Measurements from ENCODE around the gene SLX9.

SLX9 gene

DNA sequence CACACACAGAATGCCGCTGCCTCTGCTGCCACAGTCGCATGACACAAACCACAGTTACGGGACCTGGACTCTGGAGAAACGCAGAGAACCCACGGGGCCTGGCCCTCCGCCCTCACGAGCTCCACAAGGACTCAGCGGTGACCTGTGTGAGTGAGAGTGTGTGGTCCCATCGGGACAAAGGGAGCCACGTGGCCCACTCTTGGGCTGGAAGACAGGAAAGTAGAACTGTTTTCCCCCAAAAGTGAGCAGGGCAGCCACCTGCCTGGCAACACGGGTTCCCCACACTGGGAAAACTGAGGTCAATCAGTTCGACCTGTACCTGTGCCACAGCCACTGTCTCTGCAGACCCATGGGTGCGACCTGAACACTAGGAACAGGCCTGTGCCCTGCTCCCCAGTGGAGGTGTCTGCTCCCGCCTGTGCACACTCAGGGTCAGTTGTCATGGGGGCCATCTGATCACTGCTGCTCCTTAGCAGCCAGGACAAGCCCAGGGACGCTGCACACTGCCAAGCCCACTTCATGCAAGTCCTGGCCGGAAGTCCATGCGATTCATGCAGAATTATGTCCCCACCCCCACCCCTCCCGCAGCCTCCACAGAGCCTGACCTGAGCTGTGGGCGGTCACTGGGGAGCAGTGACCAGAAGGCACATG is 80.2 kb downstream of the SLX9 start:
- Histone ChIP-seq H3K4me2 (ENCODE audit: low read length) (no peak overlapping the region), H4K20me1 (ENCODE audit: control insufficient read depth, insufficient read depth, low read depth, low read length) (no peaks in the 10 kb centered on the region), H3K36me3 (ENCODE audit: control insufficient read depth, low read length) (no peaks in the 10 kb centered on the region), H3K9me3 (ENCODE audit: control insufficient read depth, insufficient read depth, low read length) (no peaks in the 10 kb centered on the region), H3K79me2 (ENCODE audit: control insufficient read depth, low read length) (no peaks in the 10 kb centered on the region), H3K4me1 (ENCODE audit: control insufficient read depth, low read length) (no peaks in the 10 kb centered on the region), H3K27ac (ENCODE audit: low read depth, low read length) (no peak overlapping the region), H3K9me2 (replicated peaks; ENCODE audit: control insufficient read depth, low read length) (no peaks in the 10 kb centered on the region), H3F3A (ENCODE audit: control insufficient read depth, insufficient read depth) (no peaks in the 10 kb centered on the region), H3K4me3 (ENCODE audit: low read length) (no peak overlapping the region), H3K27me3 (ENCODE audit: control insufficient read depth, low read length) (no peaks in the 10 kb centered on the region)
- TF ChIP-seq EZH2phosphoT487 (IDR thresholded peaks at IDR 0.05; ENCODE audit: borderline replicate concordance, low read length), result no peak

DNA sequence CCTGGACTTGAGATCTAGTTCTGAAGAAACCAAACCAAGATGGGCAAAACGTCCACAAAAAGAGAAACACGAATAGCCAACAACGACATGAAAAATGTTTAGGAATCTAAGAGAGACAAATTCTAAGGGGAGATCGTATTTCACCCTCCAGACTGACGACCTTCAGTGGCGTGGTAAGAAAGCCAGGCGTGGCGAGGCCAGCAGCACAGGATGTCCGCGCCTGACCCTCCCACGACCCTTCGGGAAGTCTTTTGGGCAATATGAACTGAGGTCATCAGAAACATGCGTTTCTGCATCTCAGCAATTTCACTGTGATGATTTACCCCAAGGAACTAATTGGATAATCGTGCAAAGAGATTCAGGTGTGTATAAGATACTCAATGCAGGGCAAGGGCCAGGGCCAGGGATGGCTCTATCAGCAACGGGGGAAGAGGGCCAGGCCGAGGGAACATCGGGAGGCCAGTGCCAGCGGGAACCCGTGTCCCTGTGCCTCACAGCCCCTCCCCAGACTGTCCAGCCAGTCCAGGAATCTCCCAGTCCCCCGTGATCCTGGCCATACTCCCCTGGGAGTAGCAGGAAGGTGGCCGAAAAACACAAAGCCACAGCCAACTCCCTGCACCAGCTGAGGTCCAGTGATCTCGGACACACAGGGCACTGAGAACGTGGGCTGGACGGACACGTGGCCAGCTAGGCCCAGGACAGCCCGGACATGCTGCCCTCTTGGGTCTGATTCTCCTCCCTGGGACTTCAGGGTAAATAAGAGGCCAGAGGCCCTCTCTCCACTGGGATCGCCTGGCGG is 81.0 kb downstream of the SLX9 start:
- no peaks in the 10 kb centered on the region for H3K27me3 ChIP-seq (ENCODE audit: control insufficient read depth, low read length)
- H4K20me1 ChIP-seq (ENCODE audit: control insufficient read depth, insufficient read depth, low read depth, low read length), result no peaks in the 10 kb centered on the region
- H3K9me2 ChIP-seq (replicated peaks; ENCODE audit: control insufficient read depth, low read length), result no peaks in the 10 kb centered on the region
- H3K79me2 ChIP-seq (ENCODE audit: control insufficient read depth, low read length), result no peaks in the 10 kb centered on the region
- no peaks in the 10 kb centered on the region for H3K4me1 ChIP-seq (ENCODE audit: control insufficient read depth, low read length)
- H3K4me3 ChIP-seq (ENCODE audit: low read length), result no peak overlapping the region
- H3K27ac ChIP-seq (ENCODE audit: low read depth, low read length), result no peak overlapping the region
- TF ChIP-seq EZH2phosphoT487 (IDR thresholded peaks at IDR 0.05; ENCODE audit: borderline replicate concordance, low read length), result no peak
- TF ChIP-seq, protein P1, sequence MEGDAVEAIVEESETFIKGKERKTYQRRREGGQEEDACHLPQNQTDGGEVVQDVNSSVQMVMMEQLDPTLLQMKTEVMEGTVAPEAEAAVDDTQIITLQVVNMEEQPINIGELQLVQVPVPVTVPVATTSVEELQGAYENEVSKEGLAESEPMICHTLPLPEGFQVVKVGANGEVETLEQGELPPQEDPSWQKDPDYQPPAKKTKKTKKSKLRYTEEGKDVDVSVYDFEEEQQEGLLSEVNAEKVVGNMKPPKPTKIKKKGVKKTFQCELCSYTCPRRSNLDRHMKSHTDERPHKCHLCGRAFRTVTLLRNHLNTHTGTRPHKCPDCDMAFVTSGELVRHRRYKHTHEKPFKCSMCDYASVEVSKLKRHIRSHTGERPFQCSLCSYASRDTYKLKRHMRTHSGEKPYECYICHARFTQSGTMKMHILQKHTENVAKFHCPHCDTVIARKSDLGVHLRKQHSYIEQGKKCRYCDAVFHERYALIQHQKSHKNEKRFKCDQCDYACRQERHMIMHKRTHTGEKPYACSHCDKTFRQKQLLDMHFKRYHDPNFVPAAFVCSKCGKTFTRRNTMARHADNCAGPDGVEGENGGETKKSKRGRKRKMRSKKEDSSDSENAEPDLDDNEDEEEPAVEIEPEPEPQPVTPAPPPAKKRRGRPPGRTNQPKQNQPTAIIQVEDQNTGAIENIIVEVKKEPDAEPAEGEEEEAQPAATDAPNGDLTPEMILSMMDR (IDR thresholded peaks at IDR 0.05; ENCODE audit: low read depth, low read length, poor library complexity, severe bottlenecking), result no peak
- no peaks in the 10 kb centered on the region for H3K9me3 ChIP-seq (ENCODE audit: control insufficient read depth, insufficient read depth, low read length)
- H3K4me2 ChIP-seq (ENCODE audit: low read length), result no peak overlapping the region
- no peaks in the 10 kb centered on the region for H3K36me3 ChIP-seq (ENCODE audit: control insufficient read depth, low read length)
- no peaks in the 10 kb centered on the region for H3F3A ChIP-seq (ENCODE audit: control insufficient read depth, insufficient read depth)

DNA sequence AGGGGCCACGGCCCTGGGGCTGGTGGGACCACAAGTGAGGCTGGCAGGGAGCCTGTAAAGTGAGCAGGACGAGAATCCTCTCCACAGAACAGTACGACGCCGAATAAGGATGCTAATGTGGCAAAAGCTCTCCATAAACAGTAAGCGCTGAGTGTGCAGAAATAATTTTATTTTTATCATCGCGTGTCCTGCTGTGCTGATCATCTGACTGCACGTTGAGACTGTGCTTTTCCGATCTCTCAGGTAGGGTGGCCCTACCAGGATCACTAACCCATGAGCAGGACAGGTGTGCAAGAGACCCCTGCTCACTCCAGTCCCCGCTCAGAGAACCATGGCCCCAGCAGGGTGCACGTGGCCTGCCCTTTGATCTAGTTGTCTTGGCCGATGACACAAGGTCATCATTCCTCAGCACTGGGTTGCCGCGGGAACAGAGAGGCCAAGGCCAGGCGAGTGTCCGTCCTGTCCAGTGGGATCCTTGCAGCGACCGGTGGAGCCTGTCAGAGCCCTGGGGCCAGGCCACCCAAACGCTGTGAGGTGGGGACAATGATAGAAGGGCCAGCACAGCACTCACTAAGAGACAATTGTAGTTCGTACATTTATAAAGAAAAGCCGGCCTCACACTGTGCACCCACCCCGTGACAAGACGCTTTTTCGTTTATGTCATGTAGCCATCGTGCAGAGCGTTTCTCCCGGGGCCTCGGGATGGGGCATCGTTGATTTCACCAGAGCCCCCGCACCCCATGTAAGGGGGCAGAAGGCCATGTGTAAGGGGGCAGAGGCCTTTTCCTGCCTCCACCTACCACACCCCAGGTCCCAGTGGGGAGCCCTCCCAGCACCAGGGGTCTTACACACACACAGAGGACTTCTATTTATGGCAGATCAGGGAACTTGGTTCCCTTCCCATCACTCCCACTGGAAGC is 81.9 kb downstream of the SLX9 start:
- Histone ChIP-seq H3K27ac (ENCODE audit: low read depth, low read length) (no peak overlapping the region), H3K79me2 (ENCODE audit: control insufficient read depth, low read length) (no peaks in the 10 kb centered on the region), H3K4me1 (ENCODE audit: control insufficient read depth, low read length) (no peaks in the 10 kb centered on the region), H3F3A (ENCODE audit: control insufficient read depth, insufficient read depth) (no peaks in the 10 kb centered on the region), H3K36me3 (ENCODE audit: control insufficient read depth, low read length) (no peaks in the 10 kb centered on the region), H3K4me3 (ENCODE audit: low read length) (no peak overlapping the region), H4K20me1 (ENCODE audit: control insufficient read depth, insufficient read depth, low read depth, low read length) (no peaks in the 10 kb centered on the region), H3K9me2 (replicated peaks; ENCODE audit: control insufficient read depth, low read length) (no peaks in the 10 kb centered on the region), H3K9me3 (ENCODE audit: control insufficient read depth, insufficient read depth, low read length) (no peaks in the 10 kb centered on the region), H3K4me2 (ENCODE audit: low read length) (no peak overlapping the region), H3K27me3 (ENCODE audit: control insufficient read depth, low read length) (no peaks in the 10 kb centered on the region)
- TF ChIP-seq EZH2phosphoT487 (IDR thresholded peaks at IDR 0.05; ENCODE audit: borderline replicate concordance, low read length), result no peak
- TF ChIP-seq, protein P1 (IDR thresholded peaks at IDR 0.05; ENCODE audit: low read depth, low read length, poor library complexity, severe bottlenecking), result no peak
